Measurements from ENCODE around the gene NHLRC3. TPM values are rescaled to one million over a fixed set of nuclear protein-coding genes. Genes with fewer than 3 reads are reported as not detected.

NHLRC3 gene
- total RNA-seq, 2 donors from 2014 or later: 20.1 to 21.0 TPM

DNA sequence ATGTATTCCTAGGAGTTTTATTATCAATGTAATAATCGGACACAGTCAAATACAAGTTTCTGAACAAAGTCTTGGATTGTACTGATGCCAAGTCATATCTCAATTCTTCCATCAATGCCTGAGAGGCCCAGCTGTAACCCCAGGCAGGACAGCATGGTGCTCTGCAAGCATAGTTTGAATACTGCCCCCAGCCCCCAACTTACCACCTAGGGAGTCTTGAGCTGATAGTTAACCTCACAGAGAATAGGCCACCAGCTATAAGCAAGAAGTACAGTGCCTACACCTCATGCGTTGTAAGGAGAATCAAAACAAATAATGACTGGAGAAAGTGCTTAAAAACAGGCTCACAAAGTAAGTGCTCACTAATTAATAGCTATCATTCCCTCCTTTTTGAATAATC is 3.1 kb upstream of the NHLRC3 start:
- ATAC-seq (no peak), DNase-seq (no peak)
- Histone ChIP-seq H3K27ac (no peak overlapping the region), H3K4me3 (peak overlapping the region in 1 of 2 donors; percentile 2), H3K27me3 (no peaks in the 10 kb centered on the region), H3K4me1 (peaks cover 36% of the 10 kb centered on the region), H3K36me3 (replicated peaks in 1 of 2; ENCODE audit: insufficient read depth in 1 of 2, low read depth in 2 of 2) (no peaks in the 10 kb centered on the region), H3K9me3 (no peaks in the 10 kb centered on the region)
- TF ChIP-seq, protein P1, sequence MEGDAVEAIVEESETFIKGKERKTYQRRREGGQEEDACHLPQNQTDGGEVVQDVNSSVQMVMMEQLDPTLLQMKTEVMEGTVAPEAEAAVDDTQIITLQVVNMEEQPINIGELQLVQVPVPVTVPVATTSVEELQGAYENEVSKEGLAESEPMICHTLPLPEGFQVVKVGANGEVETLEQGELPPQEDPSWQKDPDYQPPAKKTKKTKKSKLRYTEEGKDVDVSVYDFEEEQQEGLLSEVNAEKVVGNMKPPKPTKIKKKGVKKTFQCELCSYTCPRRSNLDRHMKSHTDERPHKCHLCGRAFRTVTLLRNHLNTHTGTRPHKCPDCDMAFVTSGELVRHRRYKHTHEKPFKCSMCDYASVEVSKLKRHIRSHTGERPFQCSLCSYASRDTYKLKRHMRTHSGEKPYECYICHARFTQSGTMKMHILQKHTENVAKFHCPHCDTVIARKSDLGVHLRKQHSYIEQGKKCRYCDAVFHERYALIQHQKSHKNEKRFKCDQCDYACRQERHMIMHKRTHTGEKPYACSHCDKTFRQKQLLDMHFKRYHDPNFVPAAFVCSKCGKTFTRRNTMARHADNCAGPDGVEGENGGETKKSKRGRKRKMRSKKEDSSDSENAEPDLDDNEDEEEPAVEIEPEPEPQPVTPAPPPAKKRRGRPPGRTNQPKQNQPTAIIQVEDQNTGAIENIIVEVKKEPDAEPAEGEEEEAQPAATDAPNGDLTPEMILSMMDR (IDR thresholded peaks at IDR 0.05): no peak
- TF ChIP-seq POLR2A (IDR thresholded peaks at IDR 0.05): no peak
- intact Hi-C loops (cut with DNase I): no loop called here
- WGBS, 2 donors: 14 to 28% methylated on average over 2 of the region's 2 CpGs

DNA sequence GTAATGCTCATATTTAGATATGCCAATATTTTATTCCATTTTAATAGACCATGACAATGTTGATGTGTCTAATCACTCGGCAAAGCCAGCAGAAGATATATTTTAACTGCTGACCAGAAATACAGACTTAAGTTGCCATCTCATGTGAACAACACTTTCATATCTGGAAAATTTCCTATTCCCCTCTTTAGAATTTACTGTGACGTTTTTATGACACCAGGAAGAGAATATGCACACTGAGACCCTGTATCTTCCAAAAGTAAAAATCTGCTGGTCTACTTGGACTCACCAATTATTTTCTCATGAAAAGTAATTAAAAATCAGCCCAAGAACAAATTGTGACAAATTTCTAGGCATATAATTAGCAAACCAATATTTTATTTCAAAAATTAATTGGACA is 2.5 kb upstream of the NHLRC3 start:
- Histone ChIP-seq H3K9me3 (no peaks in the 10 kb centered on the region), H3K4me1 (peaks cover 42% of the 10 kb centered on the region), H3K36me3 (replicated peaks in 1 of 2; ENCODE audit: insufficient read depth in 1 of 2, low read depth in 2 of 2) (no peaks in the 10 kb centered on the region), H3K27ac (no peak overlapping the region), H3K4me3 (peak overlapping the region in 1 of 2 donors; percentile 92), H3K27me3 (no peaks in the 10 kb centered on the region)
- intact Hi-C loops (cut with DNase I): no loop called here
- TF ChIP-seq, protein P1 (IDR thresholded peaks at IDR 0.05): no peak
- no peak for TF ChIP-seq POLR2A (IDR thresholded peaks at IDR 0.05)
- no peak for DNase-seq
- ATAC-seq: no peak
- WGBS, 2 donors: 12 to 14% methylated on average over 2 of the region's 2 CpGs

DNA sequence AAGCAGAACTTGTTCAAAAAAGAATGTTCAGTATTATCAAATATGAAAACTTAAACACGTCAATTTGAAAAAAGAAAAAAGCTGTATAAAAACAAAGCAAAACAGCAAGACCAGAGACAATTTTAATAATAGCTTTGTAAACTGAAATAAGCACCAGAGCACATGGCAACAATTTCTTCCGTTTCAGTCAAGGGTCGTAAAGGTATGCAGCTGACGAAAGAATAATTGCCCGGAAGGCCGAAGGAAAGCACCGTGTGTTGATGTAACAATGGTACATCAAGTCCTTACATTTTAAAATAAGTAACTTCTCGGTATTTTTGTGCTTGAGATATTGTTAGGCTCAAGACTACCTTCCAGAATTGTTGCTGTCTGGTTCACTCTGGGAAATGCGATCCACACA is 2.0 kb upstream of the NHLRC3 start:
- H3K4me3 ChIP-seq: peak overlapping the region in 1 of 2 donors; percentile 92
- peaks cover 42% of the 10 kb centered on the region for H3K4me1 ChIP-seq
- ATAC-seq (no peak), DNase-seq (peak in 1 of 4 donors; percentile 11)
- H3K27ac ChIP-seq: no peak overlapping the region
- no peaks in the 10 kb centered on the region for H3K9me3 ChIP-seq
- no peak for TF ChIP-seq POLR2A (IDR thresholded peaks at IDR 0.05)
- TF ChIP-seq, protein P1 (IDR thresholded peaks at IDR 0.05): no peak
- intact Hi-C loops (cut with DNase I): no loop called here
- no peaks in the 10 kb centered on the region for H3K36me3 ChIP-seq (replicated peaks in 1 of 2; ENCODE audit: insufficient read depth in 1 of 2, low read depth in 2 of 2)
- no peaks in the 10 kb centered on the region for H3K27me3 ChIP-seq
- 1% methylated on average over 9 of the region's 9 CpGs for WGBS, 2 donors

DNA sequence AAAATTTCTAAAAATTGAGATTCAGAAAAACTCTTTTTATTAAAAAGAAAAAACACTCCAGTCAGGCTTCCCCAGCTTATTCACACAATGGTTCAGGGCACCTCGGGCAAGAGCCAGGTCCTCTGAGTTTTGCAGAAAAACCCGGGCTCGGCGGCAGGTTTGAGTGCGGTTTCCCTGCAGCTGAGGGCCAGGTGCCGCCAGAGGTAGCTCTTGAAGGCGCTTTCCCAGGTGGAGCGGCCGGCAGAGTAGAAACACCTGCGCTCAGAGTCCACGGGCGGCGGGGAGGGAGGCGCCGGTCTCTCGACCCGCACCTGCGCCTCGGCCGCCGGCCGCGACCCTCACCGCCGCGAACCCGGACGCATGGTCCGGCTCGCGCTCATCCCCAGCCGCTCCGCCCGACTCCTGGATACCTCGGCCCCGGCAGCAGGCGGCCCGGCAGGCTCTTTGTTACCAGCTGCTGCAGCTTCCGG is 811 bp upstream of the NHLRC3 start:
- DNase-seq (no peak), ATAC-seq (peak; percentile 57)
- intact Hi-C loops (cut with DNase I): no loop called here
- TF ChIP-seq POLR2A (IDR thresholded peaks at IDR 0.05): peak in 1 of 3 donors; percentile 77
- TF ChIP-seq, protein P1 (IDR thresholded peaks at IDR 0.05): peak in 1 of 7 experiments; percentile 9
- Histone ChIP-seq H3K27ac (peak overlapping the region; percentile 82 to 97 (median 90)), H3K4me3 (peak overlapping the region; percentile 87 to 92), H3K9me3 (no peaks in the 10 kb centered on the region), H3K27me3 (no peaks in the 10 kb centered on the region), H3K36me3 (replicated peaks in 1 of 2; ENCODE audit: insufficient read depth in 1 of 2, low read depth in 2 of 2) (no peaks in the 10 kb centered on the region), H3K4me1 (peaks cover 42% of the 10 kb centered on the region)
- WGBS, 2 donors: 0 to 1% methylated on average over 9 to 24 of the region's 39 CpGs

DNA sequence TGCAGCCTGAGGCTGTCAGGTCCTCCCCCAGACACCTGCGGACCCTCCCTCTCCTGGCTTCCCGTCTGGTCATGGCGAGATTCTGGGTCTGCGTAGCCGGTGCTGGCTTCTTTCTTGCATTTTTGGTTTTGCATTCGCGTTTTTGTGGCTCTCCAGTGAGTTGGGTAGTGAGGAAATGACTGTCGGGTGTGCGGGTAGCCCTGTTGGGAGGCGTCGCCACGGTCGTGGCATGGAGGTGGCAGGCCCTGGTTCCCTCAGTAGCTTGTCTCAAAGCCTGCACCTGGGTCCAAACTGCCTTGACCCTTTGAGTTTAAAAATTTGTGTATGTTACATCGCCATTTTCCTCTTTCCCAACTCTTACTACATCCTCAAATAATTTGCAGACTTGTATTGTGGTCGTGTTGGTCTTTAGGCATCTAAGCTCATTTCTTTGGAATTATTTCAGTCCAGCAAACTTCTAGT is 344 bp downstream of the NHLRC3 start:
- 0 to 1% methylated on average over 10 to 15 of the region's 15 CpGs for WGBS, 2 donors
- DNase-seq: peak in 2 of 4 donors; percentile 15 to 17
- no peaks in the 10 kb centered on the region for H3K9me3 ChIP-seq
- TF ChIP-seq, protein P1 (IDR thresholded peaks at IDR 0.05): no peak
- TF ChIP-seq POLR2A (IDR thresholded peaks at IDR 0.05): no peak
- H3K4me3 ChIP-seq: peak overlapping the region; percentile 87 to 92
- peak; percentile 4 for ATAC-seq
- peak overlapping the region; percentile 82 to 97 (median 90) for H3K27ac ChIP-seq
- intact Hi-C loops (cut with DNase I): no loop called here
- peaks cover 39% of the 10 kb centered on the region for H3K4me1 ChIP-seq
- no peaks in the 10 kb centered on the region for H3K27me3 ChIP-seq
- H3K36me3 ChIP-seq (replicated peaks in 1 of 2; ENCODE audit: insufficient read depth in 1 of 2, low read depth in 2 of 2): no peaks in the 10 kb centered on the region
